Mesothelial cell of epicardium (in vitro differentiated cells): Measurements from ENCODE around the gene MAP7D2. TPM values are rescaled to one million over a fixed set of nuclear protein-coding genes. Genes with fewer than 3 reads are reported as not detected.

ENCODE experiments used
- DNase-seq, 2 experiments: peaks; one replicate each; pipeline ENCODE4 v3.0.0; 2021; ENCODE audit warnings: low spot score in 2 of 2; ENCODE audit not compliant: unreplicated experiment in 2 of 2
- H3K27ac Mint-ChIP-seq: 2 replicates; pipeline ENCODE4 v1.8.0; 2021; ENCODE audit warnings: mixed read lengths
- H3K27me3 Mint-ChIP-seq: 2 replicates; pipeline ENCODE4 v1.8.0; 2021; ENCODE audit warnings: low read depth, mixed read lengths
- H3K36me3 Mint-ChIP-seq: 2 replicates; pipeline ENCODE4 v1.8.0; 2021; ENCODE audit warnings: mixed read lengths
- H3K4me1 Mint-ChIP-seq: 2 replicates; pipeline ENCODE4 v1.8.0; 2021; ENCODE audit warnings: mixed read lengths
- H3K4me3 Mint-ChIP-seq: 2 replicates; pipeline ENCODE4 v1.8.0; 2021; ENCODE audit warnings: mild to moderate bottlenecking, moderate library complexity, mixed read lengths
- H3K9me3 Mint-ChIP-seq: 2 replicates; pipeline ENCODE4 v1.8.0; 2021; ENCODE audit warnings: mixed read lengths
- total RNA-seq: library from RNA; stranded (reverse); gene quantifications from 3 replicates; pipeline ENCODE4 v1.2.1, GENCODE V29; 2021
- TF ChIP-seq, protein P1 (sequence below): fragments of 200-600 bp; sonication (generic); IDR thresholded peaks from one replicate; pipeline ENCODE4 v1.5.0; 2021; ENCODE audit warnings: antibody characterized with exemption; ENCODE audit not compliant: unreplicated experiment

MAP7D2 gene
- total RNA-seq, 1 donor from 2014 or later = 1.3 TPM

DNA sequence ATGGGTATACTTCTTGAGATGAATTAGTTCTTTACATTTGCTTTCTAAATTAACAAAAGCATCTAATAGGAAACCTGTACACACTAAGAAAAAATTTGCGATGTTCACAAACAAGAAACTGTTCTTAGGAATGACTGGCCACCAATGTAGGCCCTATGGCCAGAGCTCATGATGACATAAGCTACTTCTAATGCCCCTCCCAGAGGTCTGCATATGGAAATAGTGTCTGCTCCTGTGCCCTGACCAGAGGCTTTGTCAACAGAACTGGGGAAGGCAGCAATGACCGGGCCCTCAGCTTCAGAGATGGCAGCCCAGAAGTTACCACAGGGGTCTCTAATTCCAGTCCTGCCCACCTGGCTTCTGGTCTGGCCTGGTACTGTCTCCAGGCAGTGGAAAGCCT lies 110.8 kb downstream of the MAP7D2 start:
- TF ChIP-seq, protein P1, sequence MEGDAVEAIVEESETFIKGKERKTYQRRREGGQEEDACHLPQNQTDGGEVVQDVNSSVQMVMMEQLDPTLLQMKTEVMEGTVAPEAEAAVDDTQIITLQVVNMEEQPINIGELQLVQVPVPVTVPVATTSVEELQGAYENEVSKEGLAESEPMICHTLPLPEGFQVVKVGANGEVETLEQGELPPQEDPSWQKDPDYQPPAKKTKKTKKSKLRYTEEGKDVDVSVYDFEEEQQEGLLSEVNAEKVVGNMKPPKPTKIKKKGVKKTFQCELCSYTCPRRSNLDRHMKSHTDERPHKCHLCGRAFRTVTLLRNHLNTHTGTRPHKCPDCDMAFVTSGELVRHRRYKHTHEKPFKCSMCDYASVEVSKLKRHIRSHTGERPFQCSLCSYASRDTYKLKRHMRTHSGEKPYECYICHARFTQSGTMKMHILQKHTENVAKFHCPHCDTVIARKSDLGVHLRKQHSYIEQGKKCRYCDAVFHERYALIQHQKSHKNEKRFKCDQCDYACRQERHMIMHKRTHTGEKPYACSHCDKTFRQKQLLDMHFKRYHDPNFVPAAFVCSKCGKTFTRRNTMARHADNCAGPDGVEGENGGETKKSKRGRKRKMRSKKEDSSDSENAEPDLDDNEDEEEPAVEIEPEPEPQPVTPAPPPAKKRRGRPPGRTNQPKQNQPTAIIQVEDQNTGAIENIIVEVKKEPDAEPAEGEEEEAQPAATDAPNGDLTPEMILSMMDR = no peak
- Mint-ChIP-seq H3K4me3 (no peak overlapping the region), H3K27ac (no peak overlapping the region), H3K27me3 (no peaks in the 10 kb centered on the region), H3K4me1 (no peaks in the 10 kb centered on the region), H3K36me3 (peaks cover 2% of the 10 kb centered on the region), H3K9me3 (peaks cover 17% of the 10 kb centered on the region)
- no peak for DNase-seq

DNA sequence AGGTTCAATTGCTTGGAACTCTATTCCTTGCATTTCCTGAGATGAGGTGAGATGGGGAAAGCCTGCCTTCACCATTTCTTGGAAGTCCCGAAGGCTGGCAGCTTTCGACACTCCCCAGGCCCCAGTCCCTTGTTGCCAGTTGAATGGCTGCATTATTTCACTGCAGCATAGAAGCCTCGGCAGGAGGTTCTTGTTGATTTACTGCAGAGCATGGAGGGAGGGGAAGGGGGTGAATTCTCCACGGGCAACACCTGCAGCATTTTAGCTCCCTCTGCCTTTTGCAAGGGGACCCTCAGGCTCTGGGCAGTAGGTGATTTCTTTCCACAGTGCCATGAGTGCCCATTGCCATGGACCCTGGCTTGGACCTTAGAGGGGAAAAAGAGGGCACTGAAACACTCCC lies 115.1 kb downstream of the MAP7D2 start:
- peaks cover 2% of the 10 kb centered on the region for H3K36me3 Mint-ChIP-seq
- DNase-seq = no peak
- TF ChIP-seq, protein P1 = no peak
- peaks cover 18% of the 10 kb centered on the region for H3K9me3 Mint-ChIP-seq
- H3K27me3 Mint-ChIP-seq = no peaks in the 10 kb centered on the region
- no peaks in the 10 kb centered on the region for H3K4me1 Mint-ChIP-seq
- H3K27ac Mint-ChIP-seq = no peak overlapping the region
- H3K4me3 Mint-ChIP-seq = no peak overlapping the region

DNA sequence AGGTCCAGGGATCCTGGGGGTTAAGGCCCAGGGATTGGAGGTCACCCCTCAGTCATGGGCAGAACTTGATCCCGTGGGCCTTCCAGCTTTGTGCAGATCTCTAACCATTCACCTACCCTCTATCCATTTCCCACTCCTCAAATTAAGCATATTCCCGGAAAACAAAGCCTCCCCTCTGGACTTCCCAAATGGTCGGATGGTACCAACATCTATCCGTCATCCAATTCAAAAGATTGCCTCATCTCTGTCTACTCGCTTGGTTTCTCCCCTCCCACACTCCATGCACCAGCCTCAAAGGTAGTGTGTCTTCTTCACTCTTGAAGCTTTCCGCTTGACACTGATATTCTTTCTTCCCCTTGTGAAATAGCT lies 125.4 kb downstream of the MAP7D2 start:
- TF ChIP-seq, protein P1 = no peak
- H3K36me3 Mint-ChIP-seq = peaks cover 4% of the 10 kb centered on the region
- H3K27ac Mint-ChIP-seq = peak overlapping the region; percentile 86

DNA sequence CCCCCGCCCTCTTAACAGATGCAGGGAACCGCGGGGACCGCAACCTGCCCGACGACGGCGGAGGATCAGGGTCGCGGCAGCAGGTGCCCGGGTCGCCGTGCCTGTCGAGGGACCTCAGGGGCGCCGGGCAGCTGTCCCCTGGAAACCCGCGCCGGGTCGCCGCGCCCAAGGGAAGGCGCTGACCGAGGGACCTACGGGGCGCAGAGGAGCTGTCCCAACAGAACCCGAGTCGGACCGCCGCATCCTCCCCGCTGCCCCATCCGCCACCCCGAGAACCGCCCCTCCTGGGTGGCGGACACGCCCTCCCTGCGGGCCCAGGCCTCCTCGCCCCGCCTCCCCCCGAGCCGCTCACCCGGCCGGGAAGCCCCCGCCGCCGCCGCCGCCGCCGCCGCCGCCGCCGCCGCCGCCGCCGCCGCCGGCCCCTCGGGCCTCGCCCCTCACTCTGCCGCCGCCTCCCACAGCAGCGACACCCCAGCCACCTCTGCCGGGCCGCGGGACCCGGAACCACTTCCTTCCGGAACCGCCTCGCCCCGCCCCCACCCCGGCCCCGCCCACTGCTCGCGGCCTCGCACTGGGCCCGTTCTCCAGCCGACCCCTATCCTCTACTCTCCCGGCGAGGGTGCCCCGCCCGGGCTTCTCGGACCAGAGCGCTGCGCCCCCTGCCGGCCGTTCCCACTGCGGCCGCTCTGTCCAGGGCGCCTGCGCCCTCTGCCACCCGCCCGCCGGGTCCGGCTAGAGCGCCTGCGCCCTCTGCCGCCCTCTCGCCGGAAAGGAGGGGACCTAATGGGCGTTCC lies 126.0 kb downstream of the MAP7D2 start, which contains the start of gene BCLAF3:
Gene BCLAF3 (minus strand): TSS at position 506 of the 794 bp plus-strand sequence. CDS start 20,797 bp downstream, outside the sequence.
- DNase-seq = peak; percentile 78 to 88
- TF ChIP-seq, protein P1 = peak; percentile 78
- H3K36me3 Mint-ChIP-seq = peaks cover 7% of the 10 kb centered on the region
- peak within 1 kb of the TSS; percentile 87 for H3K4me3 Mint-ChIP-seq
- H3K27ac Mint-ChIP-seq = peak within 1 kb of the TSS; percentile 86
- peaks cover 4% of the 10 kb centered on the region for H3K4me1 Mint-ChIP-seq
- H3K9me3 Mint-ChIP-seq = peaks cover 21% of the 10 kb centered on the region
- no peaks in the 10 kb centered on the region for H3K27me3 Mint-ChIP-seq

More for the DNA sequence above, 125.4 kb downstream of the MAP7D2 start:
- DNase-seq = no peak
- Mint-ChIP-seq H3K4me1 (peaks cover 4% of the 10 kb centered on the region), H3K9me3 (peaks cover 16% of the 10 kb centered on the region), H3K27me3 (no peaks in the 10 kb centered on the region), H3K4me3 (peak overlapping the region; percentile 73)

DNA sequence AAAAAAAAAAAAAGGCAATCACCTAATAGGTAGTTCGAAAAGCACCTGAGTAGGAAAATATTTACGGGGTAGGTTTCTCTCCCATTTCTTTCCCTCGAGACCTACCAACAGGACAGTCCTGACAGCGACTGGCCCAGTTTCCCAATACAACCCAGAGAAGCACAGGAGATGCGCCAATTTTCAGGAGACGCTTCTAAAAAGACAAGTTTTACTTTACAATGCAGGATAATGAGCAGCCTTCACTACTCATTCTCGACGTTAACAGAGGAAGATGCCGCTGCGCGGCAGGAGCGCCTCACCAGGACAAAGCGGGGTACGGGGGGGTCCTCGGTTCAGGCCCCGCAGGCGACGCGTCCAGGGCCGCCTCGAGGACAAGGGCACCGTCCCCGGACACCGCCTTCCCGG lies 126.6 kb downstream of the MAP7D2 start:
- TF ChIP-seq, protein P1 = no peak
- Mint-ChIP-seq H3K27me3 (no peaks in the 10 kb centered on the region), H3K27ac (peak overlapping the region; percentile 85), H3K4me3 (peak overlapping the region; percentile 87), H3K36me3 (peaks cover 7% of the 10 kb centered on the region), H3K4me1 (peaks cover 4% of the 10 kb centered on the region), H3K9me3 (peaks cover 21% of the 10 kb centered on the region)
- no peak for DNase-seq
